Activated naive CD8-positive, alpha-beta T cell (primary cell): Measurements from ENCODE around the gene BECN2.

Experiments used
- H3K27ac Mint-ChIP-seq: one replicate; pipeline ENCODE4 v1.8.0; 2021; ENCODE audit warnings: mixed read lengths
- H3K27me3 Mint-ChIP-seq: one replicate; pipeline ENCODE4 v1.8.0; 2021; ENCODE audit warnings: mixed read lengths
- H3K36me3 Mint-ChIP-seq: one replicate; pipeline ENCODE4 v1.8.0; 2021; ENCODE audit warnings: mixed read lengths
- H3K4me1 Mint-ChIP-seq: one replicate; pipeline ENCODE4 v1.8.0; 2021; ENCODE audit warnings: low read depth, mixed read lengths
- H3K4me3 Mint-ChIP-seq: one replicate; pipeline ENCODE4 v1.8.0; 2021; ENCODE audit warnings: mild to moderate bottlenecking, mixed read lengths
- H3K9me3 Mint-ChIP-seq: one replicate; pipeline ENCODE4 v1.8.0; 2021; ENCODE audit warnings: low read depth, mixed read lengths

BECN2 gene

GRCh38 chr1:241957692-241958494 is at the start of gene BECN2:
BECN2 (plus strand) TSS chr1:241957767; CDS start chr1:241957767, 0 bp downstream.
- Mint-ChIP-seq H3K36me3 (no peaks in the 10 kb centered on the region), H3K4me3 (no peak within 1 kb of the TSS), H3K27ac (no peak within 1 kb of the TSS), H3K4me1 (no peaks in the 10 kb centered on the region), H3K27me3 (no peaks in the 10 kb centered on the region), H3K9me3 (no peaks in the 10 kb centered on the region)

DNA sequence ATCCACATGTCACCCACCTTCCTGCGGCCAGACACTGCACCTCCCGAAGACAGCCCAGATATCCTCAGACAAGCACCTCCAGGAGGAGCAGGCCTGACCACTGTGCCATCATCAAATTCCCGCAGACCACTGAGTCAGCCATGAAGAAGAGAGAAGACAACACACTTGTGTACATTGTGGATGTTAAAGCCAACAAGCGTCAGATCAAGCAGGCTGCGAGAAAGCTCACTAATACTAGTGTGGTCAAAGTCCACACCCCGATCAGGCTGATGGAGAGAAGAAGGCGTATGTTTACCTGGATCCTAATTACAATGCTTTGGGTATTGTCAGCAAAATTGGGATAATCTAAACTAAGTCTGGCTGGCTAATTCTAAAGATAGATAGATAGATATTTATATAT is 41.4 kb upstream of the BECN2 start:
- Mint-ChIP-seq H3K4me3 (no peak overlapping the region), H3K9me3 (no peaks in the 10 kb centered on the region), H3K4me1 (no peaks in the 10 kb centered on the region), H3K27me3 (no peaks in the 10 kb centered on the region), H3K36me3 (no peaks in the 10 kb centered on the region), H3K27ac (no peak overlapping the region)

DNA sequence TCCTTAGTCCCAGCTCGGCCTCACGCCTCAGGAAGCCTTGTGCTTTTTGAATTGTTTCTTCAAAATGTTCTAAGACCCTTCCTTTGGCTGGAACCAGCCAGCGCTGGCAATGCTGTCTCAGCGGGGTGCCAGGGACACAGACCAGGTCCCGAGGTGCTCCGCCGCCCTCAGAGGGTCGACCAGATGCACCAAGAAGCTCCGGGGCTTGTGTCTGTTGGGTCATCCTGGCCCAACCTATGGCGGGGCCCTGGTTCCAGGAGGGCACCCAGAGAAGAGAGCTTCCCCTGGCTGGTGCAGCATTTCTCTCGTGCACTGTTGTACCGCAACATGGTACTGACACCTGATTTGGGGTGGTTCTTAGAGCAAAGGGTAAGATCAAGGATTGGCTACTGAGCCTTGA is 40.1 kb upstream of the BECN2 start:
- Mint-ChIP-seq H3K9me3 (no peaks in the 10 kb centered on the region), H3K27me3 (no peaks in the 10 kb centered on the region), H3K4me3 (no peak overlapping the region), H3K36me3 (no peaks in the 10 kb centered on the region), H3K4me1 (no peaks in the 10 kb centered on the region), H3K27ac (no peak overlapping the region)

- no peak overlapping the region for H3K27ac Mint-ChIP-seq
- H3K4me3 Mint-ChIP-seq = no peak overlapping the region
- no peaks in the 10 kb centered on the region for H3K4me1 Mint-ChIP-seq
- no peaks in the 10 kb centered on the region for H3K9me3 Mint-ChIP-seq
- H3K36me3 Mint-ChIP-seq = no peaks in the 10 kb centered on the region
- H3K27me3 Mint-ChIP-seq = no peaks in the 10 kb centered on the region
Observed at GRCh38 chr1:241918879-241919278, 38.7 kb upstream of the BECN2 start.

GRCh38 chr1:241924080-241924808 is 33.3 kb upstream of the BECN2 start:
- Mint-ChIP-seq H3K27ac (no peak overlapping the region), H3K4me1 (no peaks in the 10 kb centered on the region), H3K4me3 (no peak overlapping the region), H3K27me3 (no peaks in the 10 kb centered on the region), H3K9me3 (no peaks in the 10 kb centered on the region), H3K36me3 (no peaks in the 10 kb centered on the region)

GRCh38 chr1:241926141-241926540 is 31.4 kb upstream of the BECN2 start:
- no peaks in the 10 kb centered on the region for H3K9me3 Mint-ChIP-seq
- H3K27ac Mint-ChIP-seq = no peak overlapping the region
- H3K27me3 Mint-ChIP-seq = no peaks in the 10 kb centered on the region
- H3K4me1 Mint-ChIP-seq = no peaks in the 10 kb centered on the region
- no peaks in the 10 kb centered on the region for H3K36me3 Mint-ChIP-seq
- no peak overlapping the region for H3K4me3 Mint-ChIP-seq

DNA sequence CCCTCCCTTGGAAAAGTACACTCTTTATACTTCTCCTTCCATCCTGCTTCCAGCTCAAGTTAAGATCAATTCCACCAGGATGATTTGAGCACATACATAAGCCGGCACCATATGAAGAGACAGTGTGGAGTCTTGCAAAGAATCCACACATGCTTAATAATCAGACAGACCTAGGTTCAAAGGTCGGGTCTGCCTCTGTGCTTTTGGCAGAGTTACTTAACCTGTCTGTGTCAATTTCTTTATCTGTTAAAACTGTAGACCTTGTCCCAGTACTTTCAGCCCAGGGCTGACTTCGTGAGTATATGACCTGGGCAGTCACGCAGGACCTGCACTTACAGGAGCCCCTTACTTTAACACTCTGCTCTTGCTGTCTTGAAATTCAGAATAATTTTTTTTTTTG is 30.2 kb upstream of the BECN2 start:
- H3K27ac Mint-ChIP-seq = no peak overlapping the region
- no peak overlapping the region for H3K4me3 Mint-ChIP-seq
- no peaks in the 10 kb centered on the region for H3K36me3 Mint-ChIP-seq
- H3K9me3 Mint-ChIP-seq = no peaks in the 10 kb centered on the region
- peaks cover 1% of the 10 kb centered on the region for H3K27me3 Mint-ChIP-seq
- H3K4me1 Mint-ChIP-seq = no peaks in the 10 kb centered on the region

DNA sequence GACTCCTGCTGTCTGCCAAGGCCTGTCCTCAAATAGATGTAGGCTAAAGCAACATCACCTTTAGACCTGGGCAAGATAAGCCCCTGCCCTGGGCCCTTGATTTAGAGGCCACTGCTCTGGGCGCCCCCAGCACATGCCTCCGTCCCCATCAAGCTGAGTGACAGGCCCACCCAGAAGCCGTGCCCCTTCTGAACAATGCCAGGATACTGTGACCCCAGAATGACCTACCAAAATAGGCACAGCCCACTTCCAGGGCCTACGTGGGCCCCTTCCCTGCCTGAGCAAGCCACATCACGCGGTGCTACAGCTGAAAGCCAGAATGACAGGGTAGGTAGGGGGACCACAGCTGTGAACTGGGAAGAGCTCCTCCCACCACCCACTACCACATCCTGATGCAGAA is 24.7 kb upstream of the BECN2 start:
- Mint-ChIP-seq H3K4me1 (no peaks in the 10 kb centered on the region), H3K27ac (no peak overlapping the region), H3K4me3 (no peak overlapping the region), H3K9me3 (no peaks in the 10 kb centered on the region), H3K36me3 (no peaks in the 10 kb centered on the region), H3K27me3 (peaks cover 6% of the 10 kb centered on the region)

GRCh38 chr1:241934201-241934848 is 23.2 kb upstream of the BECN2 start:
- Mint-ChIP-seq H3K4me3 (no peak overlapping the region), H3K36me3 (no peaks in the 10 kb centered on the region), H3K27ac (no peak overlapping the region), H3K4me1 (no peaks in the 10 kb centered on the region), H3K9me3 (peaks cover 6% of the 10 kb centered on the region), H3K27me3 (peaks cover 6% of the 10 kb centered on the region)

GRCh38 chr1:241934866-241935265 is 22.7 kb upstream of the BECN2 start:
- no peak overlapping the region for H3K4me3 Mint-ChIP-seq
- no peaks in the 10 kb centered on the region for H3K4me1 Mint-ChIP-seq
- no peak overlapping the region for H3K27ac Mint-ChIP-seq
- H3K27me3 Mint-ChIP-seq = peaks cover 6% of the 10 kb centered on the region
- peaks cover 6% of the 10 kb centered on the region for H3K9me3 Mint-ChIP-seq
- no peaks in the 10 kb centered on the region for H3K36me3 Mint-ChIP-seq

GRCh38 chr1:241939798-241940197 is 17.8 kb upstream of the BECN2 start:
- Mint-ChIP-seq H3K9me3 (peaks cover 6% of the 10 kb centered on the region), H3K27ac (no peak overlapping the region), H3K36me3 (no peaks in the 10 kb centered on the region), H3K27me3 (peaks cover 3% of the 10 kb centered on the region), H3K4me1 (no peaks in the 10 kb centered on the region), H3K4me3 (no peak overlapping the region)

DNA sequence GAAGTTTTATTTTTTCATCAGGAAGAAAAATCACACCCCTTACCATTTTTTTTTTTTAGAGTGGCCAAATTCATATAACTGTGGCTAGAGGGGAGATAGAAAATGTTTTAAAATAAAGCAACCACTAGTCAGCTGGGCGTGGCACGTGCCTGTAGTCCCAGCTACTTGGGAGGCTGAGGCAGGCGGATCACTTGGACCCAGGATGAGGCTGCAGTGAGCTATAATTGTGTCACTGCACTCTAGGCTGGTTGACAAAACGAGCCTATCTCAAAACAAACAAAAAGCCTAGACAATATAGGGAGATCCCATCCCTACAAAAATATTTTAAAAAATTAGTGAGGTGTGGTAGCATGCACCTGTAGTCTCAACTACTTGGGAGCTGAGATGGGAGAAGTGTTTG is 14.8 kb upstream of the BECN2 start:
- H3K4me1 Mint-ChIP-seq = no peaks in the 10 kb centered on the region
- peaks cover 6% of the 10 kb centered on the region for H3K27me3 Mint-ChIP-seq
- no peak overlapping the region for H3K27ac Mint-ChIP-seq
- H3K9me3 Mint-ChIP-seq = peaks cover 6% of the 10 kb centered on the region
- H3K4me3 Mint-ChIP-seq = no peak overlapping the region
- no peaks in the 10 kb centered on the region for H3K36me3 Mint-ChIP-seq

DNA sequence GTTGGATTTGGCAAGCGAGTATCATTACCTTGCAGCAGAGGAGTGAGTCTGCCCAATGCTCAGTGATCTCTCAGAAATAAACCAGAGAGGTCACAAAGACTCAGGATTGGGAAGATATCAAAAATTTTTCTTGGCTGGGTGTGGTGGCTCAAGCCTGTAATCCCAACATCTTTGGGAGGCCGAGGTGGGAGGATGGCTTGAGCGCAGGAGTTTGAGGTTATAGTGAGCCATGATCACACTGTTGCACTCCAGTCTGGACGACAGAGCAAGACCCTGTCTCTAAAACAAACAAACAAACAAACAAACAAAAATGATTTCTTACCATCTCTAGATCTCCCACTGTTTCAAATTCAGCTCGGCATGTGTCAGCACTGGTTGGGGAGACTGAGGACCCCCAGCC is 13.3 kb upstream of the BECN2 start:
- no peak overlapping the region for H3K27ac Mint-ChIP-seq
- H3K27me3 Mint-ChIP-seq = peaks cover 6% of the 10 kb centered on the region
- H3K4me3 Mint-ChIP-seq = no peak overlapping the region
- H3K4me1 Mint-ChIP-seq = no peaks in the 10 kb centered on the region
- no peaks in the 10 kb centered on the region for H3K36me3 Mint-ChIP-seq
- H3K9me3 Mint-ChIP-seq = no peaks in the 10 kb centered on the region

DNA sequence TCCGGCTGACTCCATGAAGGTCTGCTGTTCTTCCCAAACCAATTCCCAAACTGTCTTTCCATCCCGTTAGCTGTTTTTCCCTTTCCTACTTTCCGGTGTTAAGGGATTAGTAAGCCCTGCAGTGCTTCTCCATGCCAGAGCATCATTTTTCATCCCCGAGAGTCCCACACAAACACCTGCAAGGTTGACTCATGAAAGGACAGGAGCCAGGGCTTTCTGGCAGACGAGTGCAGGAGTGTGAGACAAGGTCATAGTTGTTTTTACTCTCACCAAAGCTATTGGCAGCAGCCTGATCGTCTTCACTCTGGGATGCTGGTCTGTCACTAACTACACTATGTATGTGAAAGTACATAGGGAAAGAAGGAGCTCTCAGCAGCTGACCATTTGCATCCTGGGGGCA is 10.2 kb upstream of the BECN2 start:
- Mint-ChIP-seq H3K4me3 (no peak overlapping the region), H3K36me3 (no peaks in the 10 kb centered on the region), H3K9me3 (no peaks in the 10 kb centered on the region), H3K27ac (no peak overlapping the region), H3K4me1 (no peaks in the 10 kb centered on the region), H3K27me3 (peaks cover 5% of the 10 kb centered on the region)

DNA sequence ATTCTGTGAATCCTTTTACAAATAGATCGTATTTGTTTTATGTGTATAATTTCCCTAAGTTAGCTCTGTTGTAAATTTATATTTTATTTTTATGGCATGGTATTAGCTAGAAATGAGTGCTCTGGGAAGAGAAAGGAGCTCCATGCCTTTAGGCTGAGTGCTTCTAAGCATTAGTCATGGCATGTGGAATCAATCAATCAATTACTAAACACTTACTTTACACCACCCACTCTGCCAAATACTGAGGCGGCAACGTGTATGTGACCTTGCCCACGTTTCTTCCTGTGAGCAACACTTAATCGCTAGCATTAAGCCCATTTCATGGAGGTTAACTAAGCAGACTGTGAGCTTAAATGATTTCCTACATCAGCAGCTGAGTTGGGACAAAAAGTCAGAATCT is 7.2 kb upstream of the BECN2 start:
- Mint-ChIP-seq H3K27ac (no peak overlapping the region), H3K9me3 (no peaks in the 10 kb centered on the region), H3K27me3 (peaks cover 3% of the 10 kb centered on the region), H3K4me1 (no peaks in the 10 kb centered on the region), H3K4me3 (no peak overlapping the region), H3K36me3 (no peaks in the 10 kb centered on the region)
